ENCODE data around the gene KNOP1.

KNOP1 gene

DNA sequence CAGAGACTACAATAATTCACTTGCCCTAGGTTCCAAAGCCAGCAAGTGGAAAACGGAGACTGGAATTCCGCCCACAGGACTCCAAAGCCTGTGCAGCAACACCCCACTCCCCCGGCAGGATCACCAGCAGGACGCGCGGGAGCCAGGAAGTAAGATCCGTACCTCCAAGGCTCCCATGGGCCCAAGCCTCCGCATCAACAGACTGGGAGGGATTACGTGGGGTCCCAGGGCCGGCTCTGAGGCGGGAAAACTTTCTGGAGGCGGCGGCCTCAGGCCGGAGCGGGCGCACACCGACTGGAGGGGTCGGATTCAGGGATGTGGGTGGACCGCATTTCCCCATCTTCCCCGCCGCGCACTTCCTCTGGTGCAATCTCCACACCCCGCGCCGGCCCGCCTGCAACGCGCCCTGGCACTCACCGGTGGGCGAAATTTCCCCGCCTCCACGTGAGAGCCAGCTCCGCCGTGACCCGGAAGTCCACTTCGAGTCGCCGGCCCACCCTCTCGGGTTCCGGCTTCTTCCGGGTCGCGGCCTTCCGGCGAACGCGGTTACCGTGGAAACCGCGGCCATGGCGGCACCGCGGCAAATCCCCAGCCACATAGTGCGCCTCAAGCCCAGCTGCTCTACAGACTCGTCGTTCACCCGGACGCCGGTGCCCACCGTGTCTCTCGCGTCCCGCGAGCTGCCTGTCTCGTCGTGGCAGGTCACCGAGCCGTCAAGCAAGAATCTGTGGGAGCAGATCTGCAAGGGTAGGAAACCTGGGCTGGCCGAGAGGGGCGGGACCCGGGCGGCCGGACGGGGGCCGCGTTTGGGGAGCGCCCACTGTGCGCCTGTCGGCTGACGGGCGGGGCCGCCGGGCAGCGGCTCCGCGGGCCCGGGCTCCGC, at the start of gene KNOP1, which contains the start of gene IQCK:
TSS of gene KNOP1 (minus strand) at position 487 of the 883 bp plus-strand sequence. CDS start 3,192 bp downstream, outside the sequence.
TSS of gene IQCK (plus strand) at position 531 of the 883 bp plus-strand sequence. CDS start at position 567, 36 bp downstream.
- no peak within 1 kb of the TSS; the same call in 1 of the 2 replicates for H2AFZ ChIP-seq (ENCODE audit: low read length)
- peaks cover 17% of the 10 kb centered on the region for H3K79me2 ChIP-seq (ENCODE audit: insufficient read depth, low read length)
- peaks cover 21% of the 10 kb centered on the region for H3K4me1 ChIP-seq (ENCODE audit: insufficient read depth, low read length, severe bottlenecking)
- H3K9me3 ChIP-seq (ENCODE audit: low read length) = no peaks in the 10 kb centered on the region
- no peaks in the 10 kb centered on the region for H3K27me3 ChIP-seq (ENCODE audit: insufficient read depth, low read length)
- H3K4me3 ChIP-seq (ENCODE audit: low read depth, low read length, poor library complexity, severe bottlenecking) = peak within 1 kb of the TSS; percentile 77
- peak within 1 kb of the TSS; percentile 88 for H3K9ac ChIP-seq (ENCODE audit: low read length)
- peaks cover 20% of the 10 kb centered on the region; the same call in 1 of the 2 replicates for H3K36me3 ChIP-seq (ENCODE audit: insufficient read depth, low read length)
- H3K27ac ChIP-seq (ENCODE audit: low read depth, low read length, poor library complexity, severe bottlenecking) = no peak within 1 kb of the TSS
- no peaks in the 10 kb centered on the region for H4K20me1 ChIP-seq (ENCODE audit: insufficient read depth, low read length)
- H3K4me2 ChIP-seq (ENCODE audit: low read length) = peak within 1 kb of the TSS; percentile 66
- H3K9me2 ChIP-seq (ENCODE audit: low read depth, low read length) = no peaks in the 10 kb centered on the region
- TF ChIP-seq EZH2 (IDR thresholded peaks at IDR 0.05; ENCODE audit: borderline replicate concordance, low read length) = no peak
- TF ChIP-seq, protein P1, sequence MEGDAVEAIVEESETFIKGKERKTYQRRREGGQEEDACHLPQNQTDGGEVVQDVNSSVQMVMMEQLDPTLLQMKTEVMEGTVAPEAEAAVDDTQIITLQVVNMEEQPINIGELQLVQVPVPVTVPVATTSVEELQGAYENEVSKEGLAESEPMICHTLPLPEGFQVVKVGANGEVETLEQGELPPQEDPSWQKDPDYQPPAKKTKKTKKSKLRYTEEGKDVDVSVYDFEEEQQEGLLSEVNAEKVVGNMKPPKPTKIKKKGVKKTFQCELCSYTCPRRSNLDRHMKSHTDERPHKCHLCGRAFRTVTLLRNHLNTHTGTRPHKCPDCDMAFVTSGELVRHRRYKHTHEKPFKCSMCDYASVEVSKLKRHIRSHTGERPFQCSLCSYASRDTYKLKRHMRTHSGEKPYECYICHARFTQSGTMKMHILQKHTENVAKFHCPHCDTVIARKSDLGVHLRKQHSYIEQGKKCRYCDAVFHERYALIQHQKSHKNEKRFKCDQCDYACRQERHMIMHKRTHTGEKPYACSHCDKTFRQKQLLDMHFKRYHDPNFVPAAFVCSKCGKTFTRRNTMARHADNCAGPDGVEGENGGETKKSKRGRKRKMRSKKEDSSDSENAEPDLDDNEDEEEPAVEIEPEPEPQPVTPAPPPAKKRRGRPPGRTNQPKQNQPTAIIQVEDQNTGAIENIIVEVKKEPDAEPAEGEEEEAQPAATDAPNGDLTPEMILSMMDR (IDR thresholded peaks at IDR 0.05; ENCODE audit: low read length) = no peak
- H3F3A ChIP-seq (ENCODE audit: insufficient read depth, low read length) = no peaks in the 10 kb centered on the region

DNA sequence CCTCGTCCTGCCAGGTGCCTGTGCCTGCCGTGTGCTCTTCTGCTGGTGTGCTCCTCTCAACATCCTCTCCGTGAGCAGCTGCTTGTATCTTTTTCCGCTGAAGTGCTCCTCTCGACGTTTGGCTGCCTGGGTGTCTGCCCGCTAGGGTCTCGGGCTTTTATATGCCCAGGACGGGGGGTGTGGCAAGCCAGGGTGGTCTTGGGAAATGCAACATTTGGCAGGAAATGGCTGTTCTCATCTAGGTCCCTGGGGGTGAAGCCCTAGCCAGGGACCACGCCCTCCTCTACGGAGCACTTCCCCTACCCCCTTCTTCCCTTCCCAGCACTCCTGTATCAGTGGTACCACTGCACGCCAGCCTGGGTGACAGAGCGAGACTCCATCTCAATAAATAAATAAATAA, 49.5 kb upstream of the KNOP1 start:
- Histone ChIP-seq H3F3A (ENCODE audit: insufficient read depth, low read length) (no peaks in the 10 kb centered on the region), H2AFZ (ENCODE audit: low read length) (no peak overlapping the region)

DNA sequence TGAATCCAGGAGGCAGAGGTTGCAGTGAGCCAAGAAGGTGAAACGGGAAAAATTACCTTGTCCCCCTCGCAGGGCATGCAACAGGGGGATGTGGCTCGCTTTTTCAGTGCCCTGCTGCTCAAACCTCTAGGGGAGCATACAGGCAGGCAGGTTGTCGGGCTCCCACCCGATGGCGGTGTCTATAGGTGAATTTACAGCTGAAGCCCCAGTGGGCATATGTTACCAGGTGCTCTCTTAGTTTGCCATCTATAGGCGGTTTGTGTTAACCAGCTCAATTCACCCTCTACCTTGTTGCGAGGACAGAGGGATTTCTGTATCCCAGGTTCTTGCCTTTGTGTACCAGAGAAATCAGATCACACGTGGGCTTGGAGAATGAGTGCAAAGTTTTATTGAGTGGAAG, 49.0 kb upstream of the KNOP1 start:
- Histone ChIP-seq H3K4me1 (ENCODE audit: insufficient read depth, low read length, severe bottlenecking) (no peaks in the 10 kb centered on the region), H3K4me3 (ENCODE audit: low read depth, low read length, poor library complexity, severe bottlenecking) (no peak overlapping the region), H3K4me2 (ENCODE audit: low read length) (no peak overlapping the region), H4K20me1 (ENCODE audit: insufficient read depth, low read length) (no peaks in the 10 kb centered on the region), H3K9ac (ENCODE audit: low read length) (no peak overlapping the region), H3K27me3 (ENCODE audit: insufficient read depth, low read length) (no peaks in the 10 kb centered on the region), H3K9me2 (ENCODE audit: low read depth, low read length) (no peaks in the 10 kb centered on the region), H3K79me2 (ENCODE audit: insufficient read depth, low read length) (no peaks in the 10 kb centered on the region), H3F3A (ENCODE audit: insufficient read depth, low read length) (no peaks in the 10 kb centered on the region), H3K9me3 (ENCODE audit: low read length) (no peaks in the 10 kb centered on the region), H2AFZ (ENCODE audit: low read length) (no peak overlapping the region), H3K27ac (ENCODE audit: low read depth, low read length, poor library complexity, severe bottlenecking) (no peak overlapping the region), H3K36me3 (ENCODE audit: insufficient read depth, low read length) (no peaks in the 10 kb centered on the region)
- TF ChIP-seq, protein P1 (IDR thresholded peaks at IDR 0.05; ENCODE audit: low read length) = no peak
- TF ChIP-seq EZH2 (IDR thresholded peaks at IDR 0.05; ENCODE audit: borderline replicate concordance, low read length) = no peak

More for the DNA sequence above, 49.5 kb upstream of the KNOP1 start:
- Histone ChIP-seq H3K4me3 (ENCODE audit: low read depth, low read length, poor library complexity, severe bottlenecking) (no peak overlapping the region), H3K27ac (ENCODE audit: low read depth, low read length, poor library complexity, severe bottlenecking) (no peak overlapping the region), H3K4me1 (ENCODE audit: insufficient read depth, low read length, severe bottlenecking) (no peaks in the 10 kb centered on the region), H3K4me2 (ENCODE audit: low read length) (no peak overlapping the region), H3K36me3 (ENCODE audit: insufficient read depth, low read length) (no peaks in the 10 kb centered on the region), H3K27me3 (ENCODE audit: insufficient read depth, low read length) (no peaks in the 10 kb centered on the region), H3K9ac (ENCODE audit: low read length) (no peak overlapping the region), H3K9me3 (ENCODE audit: low read length) (no peaks in the 10 kb centered on the region), H3K9me2 (ENCODE audit: low read depth, low read length) (no peaks in the 10 kb centered on the region), H4K20me1 (ENCODE audit: insufficient read depth, low read length) (no peaks in the 10 kb centered on the region), H3K79me2 (ENCODE audit: insufficient read depth, low read length) (no peaks in the 10 kb centered on the region)
- no peak for TF ChIP-seq EZH2 (IDR thresholded peaks at IDR 0.05; ENCODE audit: borderline replicate concordance, low read length)
- TF ChIP-seq, protein P1 (IDR thresholded peaks at IDR 0.05; ENCODE audit: low read length) = no peak
